Stimulated activated CD4-positive, alpha-beta T cell treated with anti-CD3 and anti-CD28 coated beads, Interleukin-15, amount 100 ng/mL, for 1 hour (primary cell): ENCODE data around the gene STIM1.
A peak's percentile ranks its signal among the peaks of the same experiment; 100 is the strongest.
"Not testable (repeated sequence)": the region's sequence is repeated elsewhere in the genome, so short reads cannot be mapped to it uniquely, and the experiment has no call there.

Experiments
- DNase-seq, 2 donors: peaks; one replicate each; pipeline ENCODE4 v3.0.0-alpha.2; 2020; ENCODE audit warnings: low read depth in 1 of 2, low spot score in 1 of 2

STIM1 gene

DNA sequence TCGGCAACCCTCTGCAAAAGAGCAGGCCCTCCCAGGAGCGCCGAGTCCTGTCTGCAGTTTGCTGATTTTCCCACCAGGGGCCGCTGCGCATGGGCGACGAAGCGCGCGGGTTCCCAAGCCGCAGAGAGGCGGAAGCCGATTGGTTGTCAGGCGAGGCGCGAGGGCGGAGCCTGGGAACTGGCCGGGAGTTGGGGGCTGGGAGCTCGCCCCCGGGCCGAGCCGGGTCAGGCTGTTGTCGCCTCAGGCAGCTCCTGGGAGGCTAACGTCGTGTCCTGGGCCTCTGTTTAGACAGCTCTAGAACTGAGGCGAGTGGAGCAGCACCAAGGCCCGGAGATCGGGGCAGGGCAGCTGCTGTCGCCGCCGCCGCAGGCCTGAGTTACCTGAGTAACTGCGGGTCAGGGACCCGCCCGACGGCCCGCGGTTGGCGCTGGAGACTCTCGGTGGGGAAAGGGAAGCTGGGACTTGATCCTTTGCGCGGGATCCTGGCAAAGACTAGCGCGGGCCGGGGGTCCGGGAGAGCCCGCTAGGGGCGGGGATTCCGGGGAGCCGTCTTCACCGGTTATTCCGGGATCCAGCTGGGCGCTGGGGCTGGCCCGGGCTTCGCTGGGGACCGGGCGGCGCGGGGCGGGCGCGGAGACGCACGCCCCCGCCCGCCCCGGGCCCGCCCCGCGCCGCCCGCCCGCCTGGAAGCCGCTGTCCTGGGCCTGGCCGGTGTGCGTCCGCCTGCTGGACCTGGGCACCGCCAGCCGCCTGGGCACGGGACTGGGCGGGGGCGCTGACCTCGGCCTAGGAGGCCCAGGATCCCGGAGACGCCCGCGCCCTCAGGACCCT, at the start of gene STIM1:
Gene STIM1 (plus strand): TSS at position 688 of the 831 bp plus-strand sequence. CDS start 607 bp downstream, outside the sequence.
- peak; percentile 94 to 99 for DNase-seq

GRCh38 chr11:3807909-3808860, 47.3 kb upstream of the STIM1 start, which contains the start of gene PGAP2:
TSS of gene PGAP2 (plus strand) at chr11:3808560. CDS start at chr11:3811260, 2,700 bp downstream.
- peak in 1 of 2 donors; percentile 46 for DNase-seq

DNA sequence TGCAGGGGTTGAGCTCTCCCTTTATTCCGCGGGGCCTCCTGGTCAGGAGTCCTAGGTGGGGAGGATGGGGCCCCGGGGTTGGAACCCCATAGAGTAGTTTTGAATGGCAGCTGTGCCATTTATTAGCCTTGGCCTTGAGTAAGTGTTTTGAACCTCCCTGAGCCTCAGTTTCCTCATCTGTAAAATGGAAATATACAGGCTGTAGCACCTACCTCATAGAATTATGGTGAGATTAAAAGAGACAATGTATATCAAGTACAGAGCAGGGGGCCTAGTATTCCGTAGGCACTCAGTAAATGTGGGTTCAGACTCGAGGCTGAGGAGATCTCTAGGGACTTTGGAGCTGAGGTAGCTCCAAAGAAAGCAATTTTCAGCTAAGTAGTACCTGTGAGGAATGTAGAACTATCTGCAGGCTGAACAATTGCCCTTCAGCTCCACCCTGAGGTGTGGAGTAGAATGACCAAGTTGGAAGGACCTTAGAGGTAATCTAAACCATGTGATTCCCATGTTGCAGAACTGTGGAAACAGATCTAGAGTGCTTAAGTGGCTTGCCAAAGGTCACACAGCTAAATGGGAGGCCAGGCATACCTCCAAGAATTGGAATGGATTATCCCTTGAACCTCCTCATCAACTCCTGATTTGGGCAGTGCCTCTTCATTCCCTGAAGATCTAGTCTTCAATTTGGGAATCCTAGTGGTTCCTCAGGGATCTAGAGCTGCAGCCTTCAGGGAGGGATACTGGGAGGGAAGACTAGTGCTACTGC, 46.4 kb upstream of the STIM1 start:
- no peak for DNase-seq

GRCh38 chr11:3809624-3809928, 45.9 kb upstream of the STIM1 start:
- no peak for DNase-seq

- no peak for DNase-seq
Measured at GRCh38 chr11:3810446-3810845, 45.0 kb upstream of the STIM1 start.

- no peak for DNase-seq
Measured at GRCh38 chr11:3810951-3811350, 44.5 kb upstream of the STIM1 start.

GRCh38 chr11:3814832-3815231, 40.6 kb upstream of the STIM1 start:
- DNase-seq = not testable (repeated sequence)

DNA sequence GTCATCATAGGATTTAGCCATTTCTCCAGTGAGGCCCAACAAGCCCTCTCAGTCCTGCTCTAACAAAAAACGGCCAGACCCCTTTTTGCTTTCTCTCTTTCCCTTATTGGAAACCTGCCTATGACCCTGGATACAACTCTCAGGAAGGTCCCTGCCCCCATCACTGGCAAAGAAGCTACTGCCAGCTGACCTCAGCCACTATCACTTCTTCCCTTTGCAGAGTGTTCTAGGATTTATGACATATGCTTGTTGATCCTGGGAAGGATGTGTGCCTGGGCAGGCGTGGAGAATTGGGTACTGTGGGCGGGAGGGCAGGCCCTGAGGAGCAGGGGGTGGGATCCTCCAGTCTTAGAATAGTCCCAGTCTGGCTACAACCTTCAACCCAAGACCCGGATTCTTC, 39.6 kb upstream of the STIM1 start:
- DNase-seq = no peak

GRCh38 chr11:3816673-3817072, 38.8 kb upstream of the STIM1 start:
- no peak for DNase-seq

DNA sequence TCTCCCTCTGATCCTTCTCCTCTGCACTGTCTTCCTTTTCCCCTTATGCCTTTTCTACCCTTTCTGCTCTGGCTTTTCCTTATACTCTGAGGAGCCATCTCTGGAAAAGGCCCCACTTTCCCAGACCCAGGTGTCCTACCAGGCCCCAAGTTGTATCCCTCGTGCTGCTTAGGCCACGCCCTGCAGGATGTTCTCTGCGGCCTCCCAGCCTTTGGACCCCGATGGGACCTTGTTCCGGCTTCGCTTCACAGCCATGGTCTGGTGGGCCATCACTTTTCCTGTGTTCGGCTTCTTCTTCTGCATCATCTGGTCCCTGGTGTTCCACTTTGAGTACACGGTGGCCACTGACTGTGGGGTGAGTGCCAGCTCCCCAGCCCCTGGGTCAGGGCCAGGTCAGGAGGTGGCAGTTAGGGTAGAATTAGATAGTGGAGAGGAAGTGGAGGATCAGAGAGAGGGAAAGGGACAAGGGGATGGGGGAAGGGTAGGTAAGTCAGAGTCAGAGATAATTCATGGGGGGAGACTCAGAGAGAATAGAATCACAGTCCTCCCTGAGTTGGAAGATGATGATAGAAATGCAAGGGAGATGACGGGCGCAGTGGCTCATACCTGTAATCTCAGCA, 38.2 kb upstream of the STIM1 start:
- no peak for DNase-seq

DNA sequence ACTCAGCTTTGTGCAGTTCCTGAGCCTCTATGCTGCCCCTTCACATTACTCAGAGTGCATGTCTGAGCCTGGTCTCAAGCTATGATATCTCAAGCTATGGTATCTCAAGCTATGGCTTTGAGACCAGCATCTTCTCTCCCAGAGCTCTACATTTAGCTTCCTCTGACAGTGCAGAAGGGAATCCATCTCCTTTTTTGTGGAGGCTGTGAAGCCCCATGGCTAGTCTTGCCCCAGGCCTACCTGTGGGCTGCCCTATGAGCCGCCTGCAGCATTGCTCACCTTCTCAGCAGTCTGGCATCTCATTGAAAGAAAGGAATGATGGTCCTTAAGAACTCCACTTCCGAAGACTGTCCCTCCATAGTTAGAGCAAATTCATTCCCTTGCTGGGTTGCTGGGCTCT, 34.5 kb upstream of the STIM1 start:
- DNase-seq = no peak

GRCh38 chr11:3822312-3822711, 33.2 kb upstream of the STIM1 start:
- no peak for DNase-seq

- no peak for DNase-seq
Measured at GRCh38 chr11:3823303-3823702, 32.2 kb upstream of the STIM1 start.

DNA sequence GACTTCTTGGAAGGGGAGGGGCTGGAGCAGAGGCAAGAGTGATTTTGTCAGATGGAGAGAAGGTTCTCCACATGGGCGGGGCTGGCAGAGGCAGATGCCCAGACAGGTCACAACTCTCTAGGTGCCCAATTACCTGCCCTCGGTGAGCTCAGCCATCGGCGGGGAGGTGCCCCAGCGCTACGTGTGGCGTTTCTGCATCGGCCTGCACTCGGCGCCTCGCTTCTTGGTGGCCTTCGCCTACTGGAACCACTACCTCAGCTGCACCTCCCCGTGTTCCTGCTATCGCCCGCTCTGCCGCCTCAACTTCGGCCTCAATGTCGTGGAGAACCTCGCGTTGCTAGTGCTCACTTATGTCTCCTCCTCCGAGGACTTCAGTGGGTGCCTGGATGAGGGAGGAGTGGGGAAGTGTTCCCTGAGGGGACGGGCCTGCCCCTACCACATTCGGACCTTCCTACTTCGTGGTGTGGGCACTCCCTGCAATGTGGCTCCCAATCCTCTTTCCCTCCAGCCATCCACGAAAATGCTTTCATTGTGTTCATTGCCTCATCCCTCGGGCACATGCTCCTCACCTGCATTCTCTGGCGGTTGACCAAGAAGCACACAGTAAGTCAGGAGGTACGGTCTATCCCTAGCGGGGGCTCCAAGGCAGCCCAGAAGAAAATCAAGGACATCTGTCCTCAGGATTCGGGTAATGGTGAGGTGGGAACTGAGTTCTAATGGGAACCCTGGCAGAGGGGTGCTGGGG, 31.5 kb upstream of the STIM1 start:
- no peak for DNase-seq

GRCh38 chr11:3824714-3825472, 30.6 kb upstream of the STIM1 start:
- DNase-seq = peak; percentile 65 to 70

- DNase-seq = no peak
Measured at GRCh38 chr11:3825473-3826154, 29.9 kb upstream of the STIM1 start.

DNA sequence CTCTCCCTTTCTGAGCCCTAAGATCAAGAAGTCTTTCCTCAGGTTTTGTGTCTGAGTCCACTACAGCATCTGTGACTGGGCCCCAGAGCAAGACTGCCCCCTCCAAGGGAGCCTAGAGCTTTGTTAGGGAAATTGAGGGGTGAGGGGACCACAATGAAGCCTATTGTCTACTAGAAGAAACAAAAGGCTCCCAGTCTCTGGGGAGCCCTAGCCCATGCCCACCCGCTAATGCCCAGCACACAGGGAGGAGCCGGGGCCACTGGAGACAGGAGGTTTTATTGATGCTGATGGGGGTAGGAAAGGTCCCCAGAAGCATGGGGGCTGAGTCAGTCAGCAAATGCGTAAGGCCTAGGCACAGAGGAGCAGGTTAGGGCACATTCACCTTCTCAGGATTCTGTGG, 28.7 kb upstream of the STIM1 start:
- no peak for DNase-seq

- no peak for DNase-seq
Measured at GRCh38 chr11:3827434-3828186, 27.9 kb upstream of the STIM1 start.
